Liver (tissue), 3 donors: ENCODE measurements around the gene CDH22.

Experiments
- EGR1 ChIP-seq, 2 donors: IDR thresholded peaks; 2 replicates each; pipeline ENCODE4 v1.6.1; 2016 to 2018; ENCODE audit warnings: antibody characterized with exemption in 2 of 2, low read depth in 2 of 2
- HNF4G ChIP-seq: IDR thresholded peaks from 2 replicates; pipeline ENCODE4 v1.6.1; 2016; ENCODE audit warnings: antibody characterized with exemption
- RXRA ChIP-seq, 2 donors: IDR thresholded peaks; 2 replicates each; pipeline ENCODE4 v1.6.1; 2017 to 2018; ENCODE audit warnings: antibody characterized with exemption in 2 of 2, mild to moderate bottlenecking in 1 of 2
- TAF1 ChIP-seq: conservative IDR thresholded peaks from 2 replicates; pipeline ENCODE4 v1.6.1; 2016; ENCODE audit warnings: antibody characterized with exemption, mild to moderate bottlenecking
- YY1 ChIP-seq: IDR thresholded peaks from 2 replicates; pipeline ENCODE4 v1.6.1; 2016; ENCODE audit warnings: antibody characterized with exemption, mild to moderate bottlenecking
- TF ChIP-seq, protein P1 (sequence below): fragments of 150-350 bp; IDR thresholded peaks from 2 replicates; pipeline ENCODE4 v1.5.1; 2017; ENCODE audit warnings: improper control_type of control experiment, low read depth, low read length; ENCODE audit not compliant: missing input control
- TF ChIP-seq, protein P2 (sequence below): IDR thresholded peaks from 2 replicates; pipeline ENCODE4 v1.6.1; 2016; ENCODE audit warnings: antibody characterized with exemption, mild to moderate bottlenecking
- TF ChIP-seq, protein P3 (sequence below): IDR thresholded peaks from 2 replicates; pipeline ENCODE4 v1.6.1; 2016; ENCODE audit warnings: antibody characterized with exemption
- TF ChIP-seq, protein P4 (sequence below): IDR thresholded peaks from 2 replicates; pipeline ENCODE4 v1.6.1; 2016; ENCODE audit warnings: antibody characterized with exemption
- TF ChIP-seq, protein P5 (sequence below): IDR thresholded peaks from 2 replicates; pipeline ENCODE4 v1.6.1; 2016; ENCODE audit warnings: antibody characterized with exemption
- donor health status: healthy.
- donor health status: healthy.

DNA sequence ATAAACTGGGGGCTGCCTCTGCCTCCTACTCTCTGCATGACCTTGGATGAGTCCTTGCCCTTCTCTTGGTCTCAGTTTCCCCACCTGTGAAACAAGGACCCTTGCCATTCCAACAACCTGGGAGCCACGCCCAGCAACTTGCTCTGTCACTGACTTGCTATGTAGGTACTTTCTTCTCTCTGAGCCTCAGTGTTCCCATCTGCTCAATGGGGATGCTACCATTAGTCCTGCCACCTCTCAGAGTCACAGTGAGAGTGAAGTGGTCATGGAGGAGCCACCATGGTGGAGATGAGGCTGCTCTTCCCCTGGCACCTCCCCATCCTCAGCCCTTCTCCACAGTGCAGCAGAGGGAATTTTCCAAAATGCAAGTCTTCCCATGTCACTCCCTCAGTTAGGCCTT, 70.6 kb downstream of the CDH22 start:
- TF ChIP-seq, protein P1, sequence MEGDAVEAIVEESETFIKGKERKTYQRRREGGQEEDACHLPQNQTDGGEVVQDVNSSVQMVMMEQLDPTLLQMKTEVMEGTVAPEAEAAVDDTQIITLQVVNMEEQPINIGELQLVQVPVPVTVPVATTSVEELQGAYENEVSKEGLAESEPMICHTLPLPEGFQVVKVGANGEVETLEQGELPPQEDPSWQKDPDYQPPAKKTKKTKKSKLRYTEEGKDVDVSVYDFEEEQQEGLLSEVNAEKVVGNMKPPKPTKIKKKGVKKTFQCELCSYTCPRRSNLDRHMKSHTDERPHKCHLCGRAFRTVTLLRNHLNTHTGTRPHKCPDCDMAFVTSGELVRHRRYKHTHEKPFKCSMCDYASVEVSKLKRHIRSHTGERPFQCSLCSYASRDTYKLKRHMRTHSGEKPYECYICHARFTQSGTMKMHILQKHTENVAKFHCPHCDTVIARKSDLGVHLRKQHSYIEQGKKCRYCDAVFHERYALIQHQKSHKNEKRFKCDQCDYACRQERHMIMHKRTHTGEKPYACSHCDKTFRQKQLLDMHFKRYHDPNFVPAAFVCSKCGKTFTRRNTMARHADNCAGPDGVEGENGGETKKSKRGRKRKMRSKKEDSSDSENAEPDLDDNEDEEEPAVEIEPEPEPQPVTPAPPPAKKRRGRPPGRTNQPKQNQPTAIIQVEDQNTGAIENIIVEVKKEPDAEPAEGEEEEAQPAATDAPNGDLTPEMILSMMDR: no peak
- TF ChIP-seq, protein P2, sequence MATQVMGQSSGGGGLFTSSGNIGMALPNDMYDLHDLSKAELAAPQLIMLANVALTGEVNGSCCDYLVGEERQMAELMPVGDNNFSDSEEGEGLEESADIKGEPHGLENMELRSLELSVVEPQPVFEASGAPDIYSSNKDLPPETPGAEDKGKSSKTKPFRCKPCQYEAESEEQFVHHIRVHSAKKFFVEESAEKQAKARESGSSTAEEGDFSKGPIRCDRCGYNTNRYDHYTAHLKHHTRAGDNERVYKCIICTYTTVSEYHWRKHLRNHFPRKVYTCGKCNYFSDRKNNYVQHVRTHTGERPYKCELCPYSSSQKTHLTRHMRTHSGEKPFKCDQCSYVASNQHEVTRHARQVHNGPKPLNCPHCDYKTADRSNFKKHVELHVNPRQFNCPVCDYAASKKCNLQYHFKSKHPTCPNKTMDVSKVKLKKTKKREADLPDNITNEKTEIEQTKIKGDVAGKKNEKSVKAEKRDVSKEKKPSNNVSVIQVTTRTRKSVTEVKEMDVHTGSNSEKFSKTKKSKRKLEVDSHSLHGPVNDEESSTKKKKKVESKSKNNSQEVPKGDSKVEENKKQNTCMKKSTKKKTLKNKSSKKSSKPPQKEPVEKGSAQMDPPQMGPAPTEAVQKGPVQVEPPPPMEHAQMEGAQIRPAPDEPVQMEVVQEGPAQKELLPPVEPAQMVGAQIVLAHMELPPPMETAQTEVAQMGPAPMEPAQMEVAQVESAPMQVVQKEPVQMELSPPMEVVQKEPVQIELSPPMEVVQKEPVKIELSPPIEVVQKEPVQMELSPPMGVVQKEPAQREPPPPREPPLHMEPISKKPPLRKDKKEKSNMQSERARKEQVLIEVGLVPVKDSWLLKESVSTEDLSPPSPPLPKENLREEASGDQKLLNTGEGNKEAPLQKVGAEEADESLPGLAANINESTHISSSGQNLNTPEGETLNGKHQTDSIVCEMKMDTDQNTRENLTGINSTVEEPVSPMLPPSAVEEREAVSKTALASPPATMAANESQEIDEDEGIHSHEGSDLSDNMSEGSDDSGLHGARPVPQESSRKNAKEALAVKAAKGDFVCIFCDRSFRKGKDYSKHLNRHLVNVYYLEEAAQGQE: no peak
- TF ChIP-seq RXRA (IDR thresholded peaks at IDR 0.05) (no peak), HNF4G (no peak), YY1 (no peak), TAF1 (no peak), EGR1 (IDR thresholded peaks at IDR 0.05; ENCODE audit: low read depth in 2 of 2) (no peak)
- TF ChIP-seq, protein P3, sequence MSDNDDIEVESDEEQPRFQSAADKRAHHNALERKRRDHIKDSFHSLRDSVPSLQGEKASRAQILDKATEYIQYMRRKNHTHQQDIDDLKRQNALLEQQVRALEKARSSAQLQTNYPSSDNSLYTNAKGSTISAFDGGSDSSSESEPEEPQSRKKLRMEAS: no peak
- TF ChIP-seq, protein P4, sequence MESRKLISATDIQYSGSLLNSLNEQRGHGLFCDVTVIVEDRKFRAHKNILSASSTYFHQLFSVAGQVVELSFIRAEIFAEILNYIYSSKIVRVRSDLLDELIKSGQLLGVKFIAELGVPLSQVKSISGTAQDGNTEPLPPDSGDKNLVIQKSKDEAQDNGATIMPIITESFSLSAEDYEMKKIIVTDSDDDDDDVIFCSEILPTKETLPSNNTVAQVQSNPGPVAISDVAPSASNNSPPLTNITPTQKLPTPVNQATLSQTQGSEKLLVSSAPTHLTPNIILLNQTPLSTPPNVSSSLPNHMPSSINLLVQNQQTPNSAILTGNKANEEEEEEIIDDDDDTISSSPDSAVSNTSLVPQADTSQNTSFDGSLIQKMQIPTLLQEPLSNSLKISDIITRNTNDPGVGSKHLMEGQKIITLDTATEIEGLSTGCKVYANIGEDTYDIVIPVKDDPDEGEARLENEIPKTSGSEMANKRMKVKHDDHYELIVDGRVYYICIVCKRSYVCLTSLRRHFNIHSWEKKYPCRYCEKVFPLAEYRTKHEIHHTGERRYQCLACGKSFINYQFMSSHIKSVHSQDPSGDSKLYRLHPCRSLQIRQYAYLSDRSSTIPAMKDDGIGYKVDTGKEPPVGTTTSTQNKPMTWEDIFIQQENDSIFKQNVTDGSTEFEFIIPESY: no peak
- TF ChIP-seq, protein P5, sequence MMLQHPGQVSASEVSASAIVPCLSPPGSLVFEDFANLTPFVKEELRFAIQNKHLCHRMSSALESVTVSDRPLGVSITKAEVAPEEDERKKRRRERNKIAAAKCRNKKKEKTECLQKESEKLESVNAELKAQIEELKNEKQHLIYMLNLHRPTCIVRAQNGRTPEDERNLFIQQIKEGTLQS: no peak
